HG02973 (cell line): ENCODE results near the gene BCAT1.
"Not testable (repeated sequence)": the region's sequence is repeated elsewhere in the genome, so short reads cannot be mapped to it uniquely, and the experiment has no call there.

Source experiments
- ATAC-seq: cut with Tn5 transposase; IDR thresholded peaks from one replicate; pipeline ENCODE4 v1.9.1; 2021; ENCODE audit warnings: moderate library complexity; ENCODE audit not compliant: unreplicated experiment

The BCAT1 gene

DNA sequence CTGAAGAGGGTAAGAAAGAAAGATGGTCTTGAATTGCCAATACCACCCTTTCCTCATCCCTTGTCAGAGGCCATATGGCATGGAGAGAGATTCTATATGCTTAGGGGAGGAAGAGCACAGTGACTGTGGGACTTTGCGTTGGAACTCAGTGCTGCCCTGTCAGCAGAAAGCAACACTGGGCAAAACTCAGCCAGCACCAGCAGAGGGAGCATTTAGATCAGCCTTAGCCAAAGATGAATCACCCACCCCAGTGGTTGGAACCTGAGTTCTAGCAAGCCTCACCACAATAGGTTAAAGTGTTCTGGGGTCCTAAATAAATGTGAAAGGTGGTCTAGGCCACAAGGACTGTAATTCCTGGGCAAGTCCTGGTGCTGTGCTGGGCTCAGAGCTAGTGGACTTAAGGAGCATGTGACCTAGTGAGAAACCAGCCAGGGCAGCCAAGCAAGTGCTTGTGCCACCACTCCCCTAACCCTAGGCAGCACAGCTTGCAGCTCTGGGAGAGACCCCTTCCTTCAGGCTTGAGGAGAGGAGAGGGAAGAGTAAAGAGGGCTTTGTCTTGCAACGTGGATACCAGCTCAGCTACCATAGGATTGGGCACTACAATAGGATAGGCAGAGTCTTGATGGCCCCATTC, 11.4 kb upstream of the BCAT1 start:
- ATAC-seq, result peak; percentile 66

- not testable (repeated sequence) for ATAC-seq
Observed at GRCh38 chr12:24956351-24956750, 7.5 kb upstream of the BCAT1 start.

- ATAC-seq, result no peak
Observed at GRCh38 chr12:24955853-24956252, 7.0 kb upstream of the BCAT1 start.

DNA sequence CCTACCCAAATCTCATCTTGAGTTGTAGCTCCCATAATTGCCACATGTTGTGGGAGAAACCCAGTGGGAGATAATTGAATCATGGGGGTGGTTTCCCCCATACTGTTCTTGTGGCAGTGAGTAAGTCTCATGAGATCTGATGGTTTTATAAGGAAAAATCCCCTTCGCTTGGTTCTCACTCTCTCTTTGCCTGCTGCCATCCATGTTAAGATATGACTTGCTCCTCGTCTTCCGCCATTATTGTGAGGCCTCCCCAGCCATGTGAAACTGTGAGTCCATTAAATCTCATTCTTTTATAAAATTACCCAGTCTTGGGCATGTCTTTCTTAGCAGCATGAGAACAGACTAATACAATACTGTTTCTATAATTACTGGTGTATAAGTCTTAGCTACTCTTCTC, 6.5 kb upstream of the BCAT1 start:
- ATAC-seq, result no peak

GRCh38 chr12:24954261-24954660, 5.4 kb upstream of the BCAT1 start:
- no peak for ATAC-seq

DNA sequence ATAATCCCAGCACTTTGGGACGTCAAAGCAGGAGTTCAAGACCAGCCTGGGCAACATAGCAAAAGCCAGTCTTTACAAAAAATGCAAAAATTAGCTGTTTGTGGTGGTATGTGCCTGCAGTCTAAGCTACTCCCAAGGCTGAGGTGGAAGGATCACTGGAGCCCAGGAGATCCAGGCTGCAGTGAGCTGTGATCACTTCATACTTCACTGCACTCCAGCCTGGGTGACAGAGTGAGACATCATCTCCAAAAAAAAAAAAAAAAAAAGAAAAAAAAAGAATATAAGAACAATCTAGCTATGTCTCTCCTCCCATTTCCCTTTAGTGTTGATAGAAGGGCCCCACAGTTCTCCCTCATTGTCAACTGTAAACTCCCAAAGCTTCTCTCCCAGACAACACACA, 3.5 kb upstream of the BCAT1 start:
- ATAC-seq, result no peak

- peak; percentile 26 for ATAC-seq
Observed at GRCh38 chr12:24950231-24950834, 1.4 kb upstream of the BCAT1 start.

GRCh38 chr12:24948420-24948756, 513 bp downstream of the BCAT1 start:
- ATAC-seq, result peak; percentile 30

DNA sequence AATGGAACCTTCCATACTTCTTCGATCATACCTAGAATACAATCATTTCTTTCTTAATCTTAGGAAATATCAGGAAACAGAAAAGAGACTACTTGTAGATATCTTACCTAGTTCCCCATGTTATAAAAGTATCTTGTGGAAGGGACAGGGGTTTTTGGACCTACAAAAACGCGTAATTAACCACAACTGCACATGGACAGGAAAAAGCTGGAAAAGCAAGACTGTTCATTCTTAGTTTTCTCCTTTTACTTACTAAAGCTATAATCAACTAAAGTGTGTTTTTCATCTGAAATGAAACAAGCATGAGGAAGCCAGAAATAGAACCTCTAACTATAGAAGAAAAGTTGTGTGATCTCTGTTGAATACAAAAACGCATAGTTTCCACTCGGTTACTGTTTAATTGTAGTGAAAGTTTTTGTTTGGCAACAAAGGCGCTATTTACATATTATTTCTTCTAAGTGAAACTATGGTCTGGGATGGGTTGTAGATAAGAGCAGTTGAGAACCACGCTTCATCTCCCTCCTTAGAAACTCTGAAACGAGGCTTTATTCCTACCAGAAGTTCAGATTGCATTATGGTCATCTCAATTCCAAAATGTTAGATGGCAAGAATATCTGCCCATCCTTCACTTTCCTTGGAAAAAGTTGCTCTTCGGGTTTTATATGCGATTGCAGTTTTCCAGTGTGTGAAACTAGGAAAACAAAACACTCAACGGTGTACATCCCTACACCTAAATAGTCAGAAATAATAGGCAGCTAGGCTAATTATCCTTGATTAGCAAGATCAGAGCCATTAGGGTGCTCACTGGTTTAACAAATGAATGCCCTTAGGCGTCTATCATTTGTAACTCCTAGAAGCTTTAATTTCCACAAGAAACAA, 1.1 kb downstream of the BCAT1 start:
- ATAC-seq, result no peak

GRCh38 chr12:24945845-24946244, 3.1 kb downstream of the BCAT1 start:
- ATAC-seq, result no peak

DNA sequence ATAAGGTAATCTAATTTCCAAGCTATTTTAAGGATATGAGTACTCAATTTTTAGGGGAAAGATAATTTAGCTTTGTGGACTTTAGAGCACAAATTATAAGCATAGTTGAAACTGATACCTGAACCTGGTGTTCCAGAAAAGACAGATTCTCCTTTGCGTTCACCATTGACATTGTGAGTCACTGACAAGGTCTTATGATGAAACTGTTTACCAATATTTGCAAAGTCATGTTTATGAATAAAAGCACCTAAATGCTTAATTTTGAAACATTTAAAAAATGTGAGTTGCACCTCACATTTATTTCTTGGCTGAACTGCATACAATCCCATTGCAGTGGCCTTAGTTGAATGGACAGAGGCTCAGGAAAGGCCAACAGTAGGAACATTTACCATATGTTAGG, 3.9 kb downstream of the BCAT1 start:
- ATAC-seq, result no peak

DNA sequence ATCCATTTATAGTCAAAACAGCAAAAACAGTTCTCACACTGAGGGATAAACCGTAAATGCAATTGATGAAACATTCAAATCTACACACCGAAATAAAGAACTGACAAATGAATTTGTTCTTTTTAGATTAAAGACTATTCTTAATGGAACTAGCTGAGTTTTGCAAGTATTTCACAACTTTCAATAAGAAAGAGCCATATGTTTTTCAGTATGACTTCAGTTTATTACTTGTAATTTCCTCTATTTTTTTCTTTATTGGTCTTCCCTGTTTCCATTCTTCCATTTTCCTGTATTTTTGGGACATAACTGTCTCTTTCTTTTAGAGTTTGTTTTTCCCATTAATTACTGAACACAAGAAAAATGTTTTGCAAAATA, 4.3 kb downstream of the BCAT1 start:
- no peak for ATAC-seq

- ATAC-seq, result no peak
Observed at GRCh38 chr12:24943947-24944600, 4.8 kb downstream of the BCAT1 start.

GRCh38 chr12:24940157-24940556, 8.7 kb downstream of the BCAT1 start:
- ATAC-seq, result no peak

GRCh38 chr12:24939551-24939950, 9.3 kb downstream of the BCAT1 start:
- ATAC-seq, result not testable (repeated sequence)

GRCh38 chr12:24938341-24938740, 10.6 kb downstream of the BCAT1 start:
- ATAC-seq, result no peak

- no peak for ATAC-seq
Observed at GRCh38 chr12:24937553-24938244, 11.2 kb downstream of the BCAT1 start.

DNA sequence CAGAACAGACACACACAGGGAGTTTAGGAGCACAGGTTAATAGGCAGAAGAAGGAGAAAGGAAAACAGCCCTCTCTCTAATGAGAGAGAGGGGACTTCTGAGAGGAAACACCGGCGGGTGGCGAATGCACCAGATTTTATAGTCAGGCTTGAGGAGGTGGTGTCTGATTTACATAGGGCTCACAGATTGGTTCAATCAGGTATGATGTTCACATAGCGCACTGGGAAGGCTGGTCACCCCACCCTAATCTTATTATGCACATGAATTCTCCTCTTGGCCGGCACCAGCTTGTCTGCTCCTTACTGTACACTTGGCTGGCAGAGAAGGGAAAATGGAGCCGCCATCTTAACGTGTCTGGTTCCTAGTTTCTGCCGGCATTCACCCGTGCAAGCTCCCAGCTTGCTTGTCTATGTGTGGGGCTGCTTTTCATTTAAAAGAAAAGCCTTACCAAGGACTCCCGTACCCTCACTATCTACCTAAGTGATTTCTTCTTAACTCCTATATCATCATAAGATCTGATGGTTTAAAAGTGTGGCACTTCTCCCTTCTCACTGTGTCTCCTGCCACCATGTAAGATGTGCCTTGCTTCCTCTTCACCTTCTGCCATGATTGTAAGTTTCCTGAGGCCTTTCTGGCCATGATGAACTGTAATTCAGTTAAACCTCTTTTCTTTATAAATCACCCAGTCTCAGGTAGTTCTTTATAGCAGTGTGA, 15.1 kb downstream of the BCAT1 start:
- no peak for ATAC-seq

DNA sequence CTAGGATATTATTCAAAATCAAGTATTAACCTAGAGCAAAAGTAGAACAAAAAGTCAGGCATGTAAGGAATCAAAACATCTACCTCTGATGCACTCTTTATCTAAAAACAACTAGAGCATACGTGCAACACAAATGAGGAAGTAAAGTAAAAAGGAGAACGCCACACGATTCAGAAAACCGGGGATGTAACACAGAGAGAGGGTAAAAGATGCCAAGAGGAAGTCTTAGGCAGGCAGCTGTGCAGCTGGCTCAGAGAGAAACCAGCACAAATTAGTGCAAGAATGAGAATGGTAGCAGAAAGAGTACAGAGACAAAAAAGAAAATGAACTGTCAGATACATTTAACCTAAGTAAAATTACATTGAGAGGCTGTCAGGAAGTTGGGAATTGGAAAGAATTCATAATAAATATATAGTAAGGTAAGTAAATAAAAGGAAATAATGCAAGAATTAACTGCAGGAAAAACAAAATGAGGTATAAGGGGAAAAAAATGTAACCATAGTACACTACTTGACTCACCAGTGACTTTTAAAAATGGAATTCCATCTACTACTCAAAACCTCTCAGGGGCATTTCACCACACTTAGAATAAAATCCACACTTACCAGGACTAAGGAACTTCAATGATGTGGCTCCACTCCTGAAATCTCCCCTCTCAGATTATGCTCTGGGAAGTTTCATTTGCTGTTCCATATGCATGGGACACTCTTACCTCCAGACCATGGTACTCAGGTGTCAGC, 17.1 kb downstream of the BCAT1 start:
- ATAC-seq, result peak; percentile 91

- ATAC-seq, result no peak
Observed at GRCh38 chr12:24929953-24930352, 18.9 kb downstream of the BCAT1 start.
